HG03439 (cell line): ENCODE data around the gene ATP8B3.

Source experiments
- ATAC-seq: cut with Tn5 transposase; IDR thresholded peaks from one replicate; pipeline ENCODE4 v1.9.1; 2021; ENCODE audit warnings: mild to moderate bottlenecking, moderate library complexity; ENCODE audit not compliant: unreplicated experiment

The ATP8B3 gene

DNA sequence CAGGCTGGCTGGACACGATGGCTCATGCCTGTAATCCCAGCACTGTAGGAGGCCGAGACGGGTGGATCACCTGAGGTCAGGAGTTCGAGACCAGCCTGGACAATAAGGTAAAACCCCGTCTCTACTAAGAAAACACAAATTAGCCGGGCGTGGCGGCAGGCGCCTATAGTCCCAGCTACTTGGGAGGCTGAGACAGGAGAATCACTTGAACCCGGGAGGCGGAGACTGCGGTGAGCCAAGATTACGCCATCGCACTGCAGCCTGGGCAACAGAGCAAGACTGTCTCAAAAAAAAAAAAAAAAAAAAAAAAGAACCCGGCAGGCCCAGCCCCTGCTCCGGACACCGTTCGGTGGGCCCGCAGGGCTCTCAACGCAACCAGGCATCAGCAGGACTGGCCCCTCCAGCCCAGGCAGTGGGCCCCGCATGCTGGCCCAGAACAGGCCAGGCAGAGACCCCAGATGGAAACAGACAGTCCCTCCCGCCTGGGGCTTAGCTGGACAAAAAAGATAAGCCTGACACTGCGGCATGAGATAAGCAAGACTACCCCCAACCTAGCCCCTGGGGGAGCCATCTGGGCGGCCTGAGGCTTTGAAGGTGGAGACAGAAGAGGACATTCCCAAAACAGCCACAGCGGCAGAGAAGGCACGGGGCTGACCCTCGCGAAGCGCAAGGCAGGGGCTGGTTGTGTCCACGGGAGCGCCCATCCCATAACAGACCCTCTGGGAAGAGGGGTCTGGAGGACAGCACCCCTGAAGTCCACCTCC, 24.6 kb upstream of the ATP8B3 start:
- no peak for ATAC-seq

- ATAC-seq: no peak
Measured at GRCh38 chr19:1833540-1833939, 21.5 kb upstream of the ATP8B3 start.

- no peak for ATAC-seq
Measured at GRCh38 chr19:1832046-1832663, 20.1 kb upstream of the ATP8B3 start.

GRCh38 chr19:1830978-1831377, 18.9 kb upstream of the ATP8B3 start:
- ATAC-seq: no peak

GRCh38 chr19:1830568-1830967, 18.5 kb upstream of the ATP8B3 start:
- no peak for ATAC-seq

DNA sequence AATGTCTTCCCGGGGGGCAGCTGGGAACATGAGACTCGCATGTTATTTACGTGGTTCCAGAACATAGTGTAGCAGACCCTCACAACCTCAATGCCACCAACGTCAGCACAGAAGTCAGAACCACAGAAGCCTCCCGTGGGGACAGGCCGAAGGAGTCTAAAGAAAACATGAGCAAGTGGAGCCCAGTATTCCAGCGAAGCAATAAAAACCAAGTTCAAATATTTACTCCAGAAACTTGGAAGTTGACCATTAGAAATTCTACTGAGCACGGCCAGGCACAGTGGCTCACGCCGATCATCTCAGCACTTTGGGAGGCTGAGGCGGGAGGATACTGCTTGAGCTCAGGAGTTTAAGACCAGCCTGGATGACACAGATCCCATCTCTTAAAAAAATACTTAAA, 17.9 kb upstream of the ATP8B3 start:
- ATAC-seq: no peak

DNA sequence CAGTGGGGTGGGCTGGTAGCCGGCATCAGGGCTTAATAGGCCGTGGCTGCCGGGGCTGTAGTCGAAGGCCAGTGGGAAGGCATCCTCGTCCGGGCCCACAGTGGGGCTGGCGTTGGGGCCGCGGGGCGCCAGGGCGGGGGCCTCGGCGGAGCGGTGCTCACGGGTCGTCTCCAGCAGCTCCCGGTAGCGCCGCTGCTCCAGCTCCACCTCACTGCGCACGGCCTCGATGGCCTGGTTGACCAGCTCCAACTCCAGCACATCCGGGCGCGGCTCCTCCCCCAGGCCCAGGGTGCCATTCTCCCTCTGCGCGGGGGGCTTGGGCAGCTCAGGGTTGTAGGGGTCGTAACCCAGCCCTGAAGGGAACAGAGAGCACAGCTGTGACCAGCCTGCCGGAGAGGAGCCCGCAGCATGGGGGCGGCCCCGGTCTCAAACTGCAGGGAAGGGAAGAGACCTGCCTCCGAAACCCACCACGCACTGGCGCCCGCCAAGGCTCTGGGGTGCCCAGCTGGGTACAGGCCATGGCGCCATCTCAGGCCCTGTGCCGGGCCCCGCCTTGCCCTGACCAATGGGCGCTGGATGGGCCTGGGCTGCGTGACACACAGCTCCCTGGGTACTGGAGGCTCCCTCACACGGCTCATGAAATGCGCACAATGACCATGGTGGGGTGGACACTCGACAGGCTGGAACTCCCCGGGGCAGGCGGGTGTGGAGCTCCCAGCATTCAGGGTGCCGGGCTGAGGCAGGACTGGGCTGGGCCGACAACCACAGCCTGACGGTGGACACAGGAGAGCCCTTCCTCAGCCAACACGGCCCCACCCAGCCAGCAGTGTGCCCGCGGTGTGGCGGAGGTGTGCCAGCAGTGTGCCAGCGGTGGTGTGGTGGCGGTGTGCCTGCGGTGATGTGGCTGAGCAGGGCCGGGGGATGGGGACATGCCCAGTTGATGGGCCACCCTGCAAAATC, 16.5 kb upstream of the ATP8B3 start:
- ATAC-seq: no peak

DNA sequence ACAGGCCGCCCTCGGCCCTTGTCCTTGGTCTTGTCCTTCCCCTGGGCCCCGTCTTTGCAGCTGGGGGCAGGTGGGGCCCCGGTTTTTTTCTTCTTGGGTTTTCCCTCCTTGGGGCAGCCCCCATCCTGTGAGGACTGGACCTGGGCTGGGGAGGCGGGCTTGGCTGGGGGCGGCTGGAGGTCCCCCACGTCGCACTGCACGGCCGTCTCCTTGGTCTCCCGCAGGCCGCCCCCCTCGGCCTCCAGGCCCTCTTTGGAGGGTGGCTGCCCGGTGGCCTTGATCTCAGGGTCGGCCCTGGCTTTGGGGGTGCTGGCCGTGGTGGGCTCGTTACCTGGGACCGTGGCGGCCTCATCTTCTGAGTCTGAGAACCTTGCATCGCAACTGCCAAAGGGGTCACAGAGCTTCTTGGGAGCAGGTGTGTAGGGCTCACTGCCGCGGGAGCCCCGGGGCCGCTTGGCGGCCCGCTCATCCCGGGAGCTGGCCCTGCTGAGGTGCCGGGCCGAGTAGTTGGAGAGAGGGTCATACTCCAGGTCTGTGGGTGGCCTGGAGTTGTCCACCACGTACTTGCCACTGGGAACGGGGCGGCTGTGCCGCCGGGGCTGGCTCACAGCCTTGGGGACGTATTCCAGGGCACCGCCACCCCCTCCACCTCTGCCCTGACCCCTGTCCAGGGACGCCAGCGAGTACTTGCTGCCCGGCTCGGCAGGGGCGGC, 15.6 kb upstream of the ATP8B3 start:
- ATAC-seq: no peak

- ATAC-seq: no peak
Measured at GRCh38 chr19:1826557-1827521, 14.8 kb upstream of the ATP8B3 start.

DNA sequence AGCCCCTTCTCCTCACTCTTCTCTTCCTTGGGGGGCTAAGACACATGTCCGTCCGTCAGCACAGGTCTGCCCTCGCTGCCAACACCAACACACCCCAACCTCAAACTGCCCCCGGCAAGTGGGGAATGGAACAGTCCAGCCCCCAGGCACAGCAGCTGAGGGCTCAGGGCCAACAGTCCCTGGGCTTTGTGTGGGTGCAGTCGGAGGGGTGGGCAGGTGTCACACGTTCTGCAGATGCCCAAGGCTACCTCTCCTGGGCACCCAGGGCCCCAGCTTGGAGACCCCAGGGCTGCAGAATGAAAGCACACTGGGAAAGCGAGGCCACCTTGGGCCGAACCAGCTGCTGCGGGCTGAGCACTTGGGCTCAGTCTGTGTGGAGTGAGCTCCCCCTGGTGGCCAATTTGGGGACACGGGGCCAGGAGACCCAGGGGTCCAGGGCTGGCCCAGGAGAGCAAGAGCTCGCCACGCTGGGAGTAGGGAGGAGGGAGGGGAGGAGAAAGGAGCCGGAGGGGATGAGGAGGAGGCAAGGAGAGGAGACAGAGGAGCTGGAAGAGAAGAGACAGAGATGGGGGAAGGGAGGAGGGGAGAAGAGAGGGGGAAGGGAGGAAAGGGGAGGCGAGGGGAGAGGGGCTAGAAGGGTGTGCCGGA, 14.0 kb upstream of the ATP8B3 start:
- no peak for ATAC-seq

- ATAC-seq: no peak
Measured at GRCh38 chr19:1824252-1824622, 12.2 kb upstream of the ATP8B3 start.

GRCh38 chr19:1823539-1824251, 11.6 kb upstream of the ATP8B3 start:
- no peak for ATAC-seq

DNA sequence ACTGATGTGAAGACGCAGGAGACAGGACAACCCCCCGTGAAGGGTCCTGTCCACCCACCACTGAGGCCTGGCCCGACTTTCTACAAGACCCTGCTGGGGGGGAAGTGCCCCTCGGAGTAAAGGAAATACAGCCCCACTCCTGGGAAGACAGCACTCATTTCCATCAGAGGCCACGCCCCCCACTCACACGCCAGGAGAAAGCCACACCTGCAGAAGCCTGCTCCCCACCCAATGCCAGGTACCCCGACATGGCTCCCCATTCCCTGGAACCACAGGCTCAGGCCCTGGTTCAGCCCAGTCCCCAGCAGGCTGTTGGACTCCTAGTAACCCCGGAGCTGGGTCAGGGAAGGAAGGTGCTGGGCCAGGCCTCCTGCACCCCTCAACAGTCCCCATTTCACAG, 10.9 kb upstream of the ATP8B3 start:
- no peak for ATAC-seq

DNA sequence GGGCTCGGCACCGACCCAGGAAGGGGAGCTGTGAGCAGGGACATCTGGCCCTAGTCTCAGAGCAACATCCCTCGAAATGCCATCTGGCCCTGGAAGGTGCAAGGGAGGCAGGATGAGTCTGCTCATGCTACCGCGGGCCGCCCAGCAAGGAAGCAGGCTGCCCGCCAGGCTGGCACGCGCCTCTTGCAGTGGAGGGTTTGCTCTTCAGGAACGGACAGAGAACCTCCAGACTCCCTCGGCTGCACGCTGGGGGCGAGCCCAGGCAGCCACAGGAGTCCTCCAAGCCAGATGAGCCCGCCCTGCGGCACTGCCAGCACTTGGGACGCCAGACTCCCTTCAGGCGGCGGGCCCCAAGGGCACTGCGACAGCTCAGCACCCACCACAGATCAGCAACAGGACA, 10.1 kb upstream of the ATP8B3 start:
- ATAC-seq: no peak

DNA sequence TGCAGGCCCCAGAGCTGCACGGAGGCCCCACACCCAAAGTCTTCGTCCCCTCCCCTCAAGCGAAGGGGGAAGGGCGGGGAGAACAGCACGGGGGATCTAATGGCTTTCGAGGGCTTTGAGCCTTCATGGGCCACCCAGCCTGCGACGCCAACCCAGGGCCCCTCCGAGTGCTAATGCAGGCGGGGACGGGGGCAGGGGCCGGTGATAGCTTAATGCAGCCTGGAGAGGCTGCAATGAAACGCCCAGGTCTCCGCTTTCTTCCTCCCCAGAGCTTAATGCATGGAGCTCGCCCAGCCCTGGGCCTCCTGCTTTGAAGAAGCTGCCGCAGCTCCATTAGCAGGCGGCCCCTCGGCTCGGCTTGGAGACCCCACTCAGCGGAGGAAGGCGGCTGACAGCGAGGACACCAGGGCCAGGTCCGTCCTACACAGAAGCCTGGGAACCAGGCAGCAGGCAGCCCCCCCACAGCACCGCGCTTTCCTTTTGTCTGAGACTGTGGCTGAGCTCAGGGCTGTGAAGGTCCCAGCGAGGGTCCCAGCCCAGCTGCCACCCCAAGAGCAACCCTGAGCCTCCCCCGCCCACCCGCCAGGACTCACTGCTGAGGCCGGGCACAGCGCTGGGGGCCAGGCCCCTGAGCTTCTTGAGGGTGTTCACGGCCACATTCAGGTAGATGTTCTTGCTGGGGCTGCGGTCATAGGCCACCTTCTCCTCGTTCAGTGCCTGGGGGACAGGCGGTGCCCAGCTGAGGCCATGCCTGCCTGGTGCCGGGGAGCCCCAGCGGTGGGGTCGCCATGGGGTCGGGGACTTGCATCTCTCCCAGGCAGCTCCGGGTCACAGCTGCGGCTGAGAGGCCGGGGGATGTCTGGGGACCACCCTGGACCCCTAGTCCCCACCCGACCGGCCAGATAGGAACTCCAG, 7.5 kb upstream of the ATP8B3 start:
- no peak for ATAC-seq

DNA sequence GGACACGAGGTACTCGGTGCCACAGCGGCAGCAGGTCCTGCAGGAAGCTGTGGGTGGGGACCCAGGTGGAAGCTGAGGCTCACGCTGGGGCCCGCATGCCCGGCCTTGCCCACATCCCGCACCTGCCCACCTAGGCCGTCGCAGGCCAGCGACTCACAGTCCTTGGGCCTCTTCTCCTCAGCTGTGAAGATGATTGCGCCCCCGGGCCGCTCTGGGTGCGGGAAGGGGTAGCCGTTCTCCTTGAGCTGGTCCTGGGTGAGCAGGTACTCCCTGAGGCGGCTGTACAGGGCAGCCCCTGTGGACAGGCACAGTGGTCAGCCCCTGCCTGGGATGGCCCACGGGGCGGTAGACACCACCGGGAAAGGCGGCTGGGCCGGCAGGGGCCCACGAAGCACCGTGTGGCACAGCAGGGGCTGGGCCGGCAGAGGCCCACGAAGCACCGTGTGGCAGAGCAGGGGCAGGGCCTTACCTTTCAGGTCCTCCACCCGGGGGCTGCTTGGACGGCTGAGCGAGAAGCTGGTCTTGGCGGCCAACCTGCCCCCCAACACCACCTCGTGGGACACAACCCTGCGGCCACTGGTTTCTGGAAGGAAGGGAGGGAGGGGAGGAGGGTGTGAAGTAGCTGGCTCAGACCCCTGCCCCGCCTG, 6.6 kb upstream of the ATP8B3 start:
- ATAC-seq: no peak

DNA sequence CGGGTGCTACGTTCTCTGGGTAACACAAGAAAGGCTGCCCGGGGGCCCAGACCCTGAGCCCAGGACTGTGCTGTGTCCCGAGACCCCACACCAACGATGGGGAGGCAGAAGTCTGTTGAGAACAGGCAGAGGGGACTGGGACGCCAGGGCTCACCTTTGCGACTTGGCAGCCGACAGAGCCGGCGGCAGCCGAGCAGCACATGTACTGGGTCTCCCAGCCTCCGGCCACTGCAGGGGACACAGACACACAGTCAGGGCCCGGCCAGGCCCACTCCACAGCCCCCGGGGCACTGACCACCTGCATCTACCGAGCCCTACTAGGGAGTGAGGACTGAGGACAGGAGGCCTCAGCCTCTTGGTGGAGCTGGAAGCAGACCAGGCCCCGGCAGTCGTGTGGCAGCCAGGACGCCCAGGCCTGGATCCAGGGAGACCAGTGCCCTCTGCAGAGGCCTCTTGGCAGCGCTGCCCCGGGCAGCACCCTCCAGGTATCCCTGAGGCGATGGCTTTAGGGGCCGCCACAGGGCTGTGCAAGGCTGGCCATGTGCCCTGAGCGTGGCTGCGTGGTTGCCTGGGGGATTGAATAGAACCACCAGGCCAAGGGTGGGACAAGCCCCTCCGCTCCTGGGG, 5.6 kb upstream of the ATP8B3 start:
- ATAC-seq: no peak
